M059J (cell line): ENCODE results near the gene SEC14L1. TPM values are rescaled to one million over a fixed set of nuclear protein-coding genes. Genes with fewer than 3 reads are reported as not detected.

ENCODE experiments used
- DNase-seq: peaks from one replicate; pipeline ENCODE4 v3.0.0-alpha.2; 2012; ENCODE audit warnings: low read depth
- total RNA-seq: library from RNA; depleted of rRNA; stranded (reverse); fragments of >200 nt; shearing (Covaris generic); gene quantifications from 2 replicates; pipeline ENCODE4 v1.2.3, GENCODE V29; 2014

Gene SEC14L1
- total RNA-seq, 1 experiment from 2014 or later = 49.4 TPM

DNA sequence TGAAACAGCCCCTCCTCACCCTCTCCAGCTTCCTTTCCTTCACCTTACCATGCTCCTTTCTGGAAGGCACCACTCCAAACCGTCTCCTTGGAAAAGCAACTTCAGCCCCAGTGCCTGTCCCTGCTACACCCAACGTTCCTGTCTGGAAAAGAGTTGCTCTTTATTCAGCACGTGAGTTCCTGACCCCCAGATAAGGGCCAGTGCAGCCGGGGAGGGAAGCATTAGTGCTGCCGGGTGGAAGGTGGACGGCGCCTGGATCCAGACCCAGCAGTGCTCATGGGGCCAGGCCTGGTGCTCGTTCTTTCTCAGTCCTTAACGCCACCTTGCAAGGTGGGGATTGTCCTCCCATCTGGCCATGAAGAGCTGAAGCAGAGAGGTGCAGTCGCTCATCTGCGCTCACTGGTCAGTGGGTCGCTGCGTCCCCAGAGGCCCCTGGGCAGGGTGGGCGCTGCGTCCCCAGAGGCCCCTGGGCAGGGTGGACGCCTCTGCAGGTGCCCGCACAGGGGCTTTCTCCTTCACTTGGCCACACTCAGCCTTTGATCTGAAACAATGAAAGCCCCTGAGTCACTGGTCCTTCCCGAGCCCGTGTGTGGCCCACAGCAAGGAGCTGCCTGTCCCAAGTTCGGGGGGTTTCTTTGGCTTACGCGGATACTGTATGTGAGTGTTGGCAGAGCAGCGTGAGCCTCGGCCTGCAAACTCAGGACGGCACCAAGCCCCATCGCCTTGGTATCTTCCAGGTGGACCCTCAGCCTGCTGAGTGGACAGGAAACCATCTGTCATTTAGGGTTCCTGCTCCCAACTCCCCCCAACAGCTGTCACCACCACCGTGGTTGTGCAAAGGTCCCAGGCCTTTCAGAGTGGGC lies 117.1 kb downstream of the SEC14L1 start:
- no peak for DNase-seq

DNA sequence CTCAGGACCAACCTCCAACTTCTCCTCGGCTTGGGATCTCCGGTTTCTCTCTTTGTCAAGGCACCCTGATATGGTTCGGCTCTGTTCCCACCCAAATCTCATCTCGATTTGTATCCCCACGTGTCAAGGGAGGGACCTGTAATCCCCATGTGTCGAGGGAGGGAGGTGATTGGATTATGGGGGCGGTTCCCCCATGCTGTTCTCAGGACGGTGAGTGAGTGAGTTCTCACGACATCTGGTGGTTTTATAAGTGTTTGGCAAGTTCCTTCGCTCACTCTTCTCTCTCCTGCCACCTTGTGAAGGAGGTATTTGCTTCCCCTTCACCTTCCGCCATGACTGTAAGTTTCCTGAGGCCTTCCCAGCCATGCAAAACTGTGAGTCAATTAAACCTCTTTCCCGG lies 117.9 kb downstream of the SEC14L1 start:
- DNase-seq = no peak

DNA sequence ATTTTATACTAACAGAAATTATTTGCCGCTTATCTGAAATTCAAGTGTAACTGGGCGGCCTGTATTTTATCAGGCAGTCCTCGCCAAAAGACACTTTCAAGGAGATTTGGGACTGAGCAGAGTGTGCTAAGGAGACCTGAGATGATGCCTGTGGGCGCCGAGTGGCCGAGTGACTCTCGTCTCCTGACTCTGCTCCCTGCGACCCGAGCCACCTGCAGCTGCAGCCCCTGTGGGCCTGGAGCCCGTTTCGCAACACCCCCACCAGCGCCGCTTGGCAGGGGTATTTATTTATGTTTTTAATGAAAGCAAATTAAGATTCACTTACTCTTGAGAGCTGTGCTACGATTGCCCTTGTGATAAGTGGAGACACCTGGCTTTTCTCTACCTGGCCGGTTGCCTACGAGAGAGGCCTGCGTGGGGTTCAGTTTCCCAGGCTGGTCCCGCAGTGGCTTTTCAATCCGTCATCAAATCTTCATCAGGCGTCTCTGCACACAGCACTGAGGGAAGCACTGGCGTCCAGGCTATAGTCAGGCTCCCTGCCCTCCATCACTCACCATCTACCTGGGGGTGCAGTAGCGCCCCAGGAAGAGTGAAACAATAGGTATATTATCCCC lies 124.0 kb downstream of the SEC14L1 start:
- DNase-seq = no peak

DNA sequence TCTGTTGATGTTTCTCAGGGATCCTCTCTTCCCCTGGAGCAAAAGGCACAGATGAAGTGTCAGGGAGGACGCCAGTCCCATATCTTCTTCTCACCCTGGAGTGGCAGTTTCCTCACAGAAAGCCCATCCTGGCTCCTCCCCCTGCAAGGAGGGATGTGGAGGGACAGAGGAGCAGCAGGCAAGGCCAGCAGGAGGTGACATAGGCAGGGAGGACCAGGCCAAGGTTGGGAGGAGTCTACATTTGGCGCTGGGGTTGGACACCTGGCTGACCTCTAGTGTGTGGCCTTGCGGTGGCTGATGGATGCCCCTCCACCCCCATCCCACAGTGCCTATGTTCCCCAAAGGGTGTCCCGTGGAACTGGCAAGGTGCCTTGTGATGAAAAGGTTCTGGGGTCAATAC lies 125.4 kb downstream of the SEC14L1 start:
- no peak for DNase-seq
